ENCODE results near the gene ZNF484.
A peak's percentile ranks its signal among the peaks of the same experiment; 100 is the strongest.
"Not testable (repeated sequence)": the region's sequence is repeated elsewhere in the genome, so short reads cannot be mapped to it uniquely, and the experiment has no call there.

The ZNF484 gene

GRCh38 chr9:92837191-92837590 is 40.6 kb downstream of the ZNF484 start:
- no peaks in the 10 kb centered on the region for H3K27me3 ChIP-seq (replicated peaks in 2 of 5; ENCODE audit: control insufficient read depth in 4 of 5, insufficient read depth in 5 of 5, low read length in 4 of 5)
- H3K4me1 ChIP-seq (ENCODE audit: control extremely low read depth in 1 of 4, control insufficient read depth in 4 of 4, insufficient read depth in 4 of 4, low read length in 3 of 4): no peaks in the 10 kb centered on the region
- H3K9me3 ChIP-seq (ENCODE audit: control extremely low read depth in 1 of 5, control insufficient read depth in 4 of 5, insufficient read depth in 2 of 5, low read depth in 1 of 5, low read length in 4 of 5): peaks cover 7 to 50% (median 17%) of the 10 kb centered on the region in 5 experiments
- CTCF ChIA-PET: no interaction called here
- H3K27ac ChIP-seq (ENCODE audit: insufficient read depth in 1 of 2, low read depth in 1 of 2, low read length in 2 of 2, poor library complexity in 1 of 2, severe bottlenecking in 2 of 2): no peak overlapping the region
- H3K4me3 ChIP-seq (ENCODE audit: control insufficient read depth in 1 of 7, extremely low read depth in 1 of 7, insufficient read depth in 4 of 7, low read depth in 2 of 7, low read length in 6 of 7): no peak overlapping the region
- 90% methylated on average over 21 of the region's 25 CpGs for WGBS (ENCODE audit: insufficient coverage)
- POLR2A ChIA-PET: no interaction called here
- no peak for DNase-seq
- no peaks in the 10 kb centered on the region for H3K36me3 ChIP-seq (ENCODE audit: control insufficient read depth in 4 of 4, insufficient read depth in 4 of 4, low read length in 3 of 4)

DNA sequence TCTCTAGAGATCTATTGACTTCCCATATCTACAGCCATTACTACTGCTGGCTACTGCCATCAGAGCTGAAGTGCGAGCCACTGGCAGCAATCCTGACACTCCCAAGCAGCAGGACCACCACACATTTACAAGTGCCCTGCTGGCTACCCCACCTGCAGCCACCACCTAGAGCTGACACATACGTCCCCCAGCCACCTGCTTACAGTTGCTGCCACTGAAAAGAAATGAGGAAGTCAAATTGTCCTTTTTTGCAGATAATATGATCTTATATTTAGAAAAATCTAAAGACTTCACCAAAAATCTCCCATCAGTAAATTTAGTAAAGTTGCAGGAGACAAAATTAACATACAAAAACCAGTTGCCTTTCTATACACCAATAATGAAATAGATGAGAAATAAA is 48.4 kb downstream of the ZNF484 start:
- POLR2A ChIA-PET: no interaction called here
- 83% methylated on average over 1 of the region's 2 CpGs for WGBS (ENCODE audit: insufficient coverage)
- Histone ChIP-seq H3K4me1 (ENCODE audit: control extremely low read depth in 1 of 4, control insufficient read depth in 4 of 4, insufficient read depth in 4 of 4, low read length in 3 of 4) (peaks cover 0 to 4% (median 0%) of the 10 kb centered on the region in 4 experiments), H3K36me3 (ENCODE audit: control insufficient read depth in 4 of 4, insufficient read depth in 4 of 4, low read length in 3 of 4) (no peaks in the 10 kb centered on the region), H3K4me3 (ENCODE audit: control insufficient read depth in 1 of 7, extremely low read depth in 1 of 7, insufficient read depth in 4 of 7, low read depth in 2 of 7, low read length in 6 of 7) (no peak overlapping the region), H3K9me3 (ENCODE audit: control extremely low read depth in 1 of 5, control insufficient read depth in 4 of 5, insufficient read depth in 2 of 5, low read depth in 1 of 5, low read length in 4 of 5) (peaks cover 1 to 8% (median 5%) of the 10 kb centered on the region in 5 experiments), H3K27me3 (replicated peaks in 2 of 5; ENCODE audit: control insufficient read depth in 4 of 5, insufficient read depth in 5 of 5, low read length in 4 of 5) (peaks cover 0 to 5% (median 0%) of the 10 kb centered on the region in 5 experiments), H3K27ac (ENCODE audit: insufficient read depth in 1 of 2, low read depth in 1 of 2, low read length in 2 of 2, poor library complexity in 1 of 2, severe bottlenecking in 2 of 2) (no peak overlapping the region)
- CTCF ChIA-PET: no interaction called here
- peak in 2 of 3 donors; percentile 36 to 59 for DNase-seq

DNA sequence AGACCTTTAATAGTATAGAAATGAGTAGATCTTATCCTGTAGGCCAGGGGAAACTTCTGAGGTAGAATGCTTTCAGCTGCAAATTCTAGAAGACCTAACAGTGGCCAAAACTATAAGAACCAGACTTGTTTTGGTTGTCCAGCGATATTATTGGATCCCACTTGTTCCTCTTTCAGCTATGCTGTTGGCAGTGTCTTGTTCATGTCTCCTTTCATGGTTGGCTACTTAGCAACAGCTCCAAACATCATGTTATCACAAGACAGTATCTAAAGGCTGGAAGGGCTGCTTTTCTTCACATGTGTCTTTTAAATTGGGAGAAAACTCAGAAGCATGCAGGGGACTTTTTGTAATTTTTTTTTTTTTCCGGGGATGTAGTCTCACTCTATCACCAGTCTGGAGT is 52.8 kb downstream of the ZNF484 start:
- DNase-seq: peak in 2 of 3 donors; percentile 83 to 84
- H3K27ac ChIP-seq (ENCODE audit: insufficient read depth in 1 of 2, low read depth in 1 of 2, low read length in 2 of 2, poor library complexity in 1 of 2, severe bottlenecking in 2 of 2); H3K9me3 ChIP-seq (ENCODE audit: control extremely low read depth in 1 of 5, control insufficient read depth in 4 of 5, insufficient read depth in 2 of 5, low read depth in 1 of 5, low read length in 4 of 5); H3K4me1 ChIP-seq (ENCODE audit: control extremely low read depth in 1 of 4, control insufficient read depth in 4 of 4, insufficient read depth in 4 of 4, low read length in 3 of 4); H3K4me3 ChIP-seq (ENCODE audit: control insufficient read depth in 1 of 7, extremely low read depth in 1 of 7, insufficient read depth in 4 of 7, low read depth in 2 of 7, low read length in 6 of 7); H3K36me3 ChIP-seq (ENCODE audit: control insufficient read depth in 4 of 4, insufficient read depth in 4 of 4, low read length in 3 of 4); H3K27me3 ChIP-seq (replicated peaks in 2 of 5; ENCODE audit: control insufficient read depth in 4 of 5, insufficient read depth in 5 of 5, low read length in 4 of 5); POLR2A ChIA-PET: not testable (repeated sequence)
- CTCF ChIA-PET: interaction anchor here (1.3 kb wide), 1 partner anchor 33 kb away, joined by 3 read pairs; no protein-coding TSS in a partner anchor
- no CpG with 5 or more reads among the region's 2 CpGs for WGBS (ENCODE audit: insufficient coverage)

- no peak for DNase-seq
- H3K27me3 ChIP-seq (replicated peaks in 2 of 5; ENCODE audit: control insufficient read depth in 4 of 5, insufficient read depth in 5 of 5, low read length in 4 of 5): peaks cover 2 to 21% (median 3%) of the 10 kb centered on the region in 5 experiments
- H3K36me3 ChIP-seq (ENCODE audit: control insufficient read depth in 4 of 4, insufficient read depth in 4 of 4, low read length in 3 of 4): no peaks in the 10 kb centered on the region
- H3K4me1 ChIP-seq (ENCODE audit: control extremely low read depth in 1 of 4, control insufficient read depth in 4 of 4, insufficient read depth in 4 of 4, low read length in 3 of 4): peaks cover 0 to 4% (median 0%) of the 10 kb centered on the region in 4 experiments
- H3K4me3 ChIP-seq (ENCODE audit: control insufficient read depth in 1 of 7, extremely low read depth in 1 of 7, insufficient read depth in 4 of 7, low read depth in 2 of 7, low read length in 6 of 7): no peak overlapping the region
- H3K27ac ChIP-seq (ENCODE audit: insufficient read depth in 1 of 2, low read depth in 1 of 2, low read length in 2 of 2, poor library complexity in 1 of 2, severe bottlenecking in 2 of 2): no peak overlapping the region
- CTCF ChIA-PET: interaction anchor here (1.0 kb wide), 1 partner anchor 30 kb away, joined by 3 read pairs; no protein-coding TSS in a partner anchor
- WGBS (ENCODE audit: insufficient coverage): 92% methylated on average over 3 of the region's 3 CpGs
- POLR2A ChIA-PET: no interaction called here
- H3K9me3 ChIP-seq (ENCODE audit: control extremely low read depth in 1 of 5, control insufficient read depth in 4 of 5, insufficient read depth in 2 of 5, low read depth in 1 of 5, low read length in 4 of 5): no peaks in the 10 kb centered on the region
Observed at GRCh38 chr9:92820964-92821363, 56.9 kb downstream of the ZNF484 start.

- H3K36me3 ChIP-seq (ENCODE audit: control insufficient read depth in 4 of 4, insufficient read depth in 4 of 4, low read length in 3 of 4); CTCF ChIA-PET; H3K4me3 ChIP-seq (ENCODE audit: control insufficient read depth in 1 of 7, extremely low read depth in 1 of 7, insufficient read depth in 4 of 7, low read depth in 2 of 7, low read length in 6 of 7); DNase-seq; H3K27ac ChIP-seq (ENCODE audit: insufficient read depth in 1 of 2, low read depth in 1 of 2, low read length in 2 of 2, poor library complexity in 1 of 2, severe bottlenecking in 2 of 2); H3K4me1 ChIP-seq (ENCODE audit: control extremely low read depth in 1 of 4, control insufficient read depth in 4 of 4, insufficient read depth in 4 of 4, low read length in 3 of 4); POLR2A ChIA-PET; H3K9me3 ChIP-seq (ENCODE audit: control extremely low read depth in 1 of 5, control insufficient read depth in 4 of 5, insufficient read depth in 2 of 5, low read depth in 1 of 5, low read length in 4 of 5): not testable (repeated sequence)
- WGBS (ENCODE audit: insufficient coverage): 100% methylated on average over 1 of the region's 1 CpG
- peaks cover 3 to 26% (median 5%) of the 10 kb centered on the region in 5 experiments for H3K27me3 ChIP-seq (replicated peaks in 2 of 5; ENCODE audit: control insufficient read depth in 4 of 5, insufficient read depth in 5 of 5, low read length in 4 of 5)
Observed at GRCh38 chr9:92819898-92820297, 57.9 kb downstream of the ZNF484 start.

DNA sequence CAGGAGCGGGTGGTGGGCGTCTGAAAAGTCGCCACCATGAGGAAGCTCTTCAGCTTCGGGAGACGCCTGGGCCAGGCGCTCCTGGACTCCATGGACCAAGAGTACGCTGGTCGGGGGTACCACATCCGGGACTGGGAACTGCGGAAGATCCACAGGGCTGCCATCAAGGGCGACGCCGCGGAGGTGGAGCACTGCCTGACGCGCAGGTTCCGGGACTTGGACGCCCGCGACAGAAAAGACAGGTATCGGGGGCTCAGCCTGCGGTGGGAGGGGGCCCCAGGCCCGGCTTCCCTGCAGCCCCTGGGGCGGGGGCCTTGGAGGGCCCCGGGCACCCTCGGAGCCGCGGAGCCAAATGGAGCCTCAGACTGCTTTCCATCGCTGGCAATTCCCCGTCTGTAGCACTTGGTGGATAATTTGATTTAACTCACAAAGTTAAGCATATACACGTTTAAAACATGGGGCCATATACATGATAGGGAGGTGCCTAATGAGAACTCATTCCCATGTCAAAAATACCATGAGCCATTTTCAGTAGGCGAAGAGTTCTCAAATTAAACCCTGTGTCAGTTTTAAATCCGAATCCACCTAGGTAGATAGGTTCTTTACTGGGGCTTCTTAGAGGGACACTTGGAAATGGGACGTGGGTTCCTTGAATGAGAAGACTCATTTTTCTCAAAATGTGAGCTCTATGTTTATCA is 68.1 kb downstream of the ZNF484 start:
- not testable (repeated sequence) for DNase-seq
- CTCF ChIA-PET: interaction anchor here (1.1 to 1.4 kb wide), 3 partner anchors 19 to 70 kb away, joined by 3 to 6 read pairs (median 3); no protein-coding TSS in a partner anchor
- WGBS (ENCODE audit: insufficient coverage): 5% methylated on average over 27 of the region's 34 CpGs

DNA sequence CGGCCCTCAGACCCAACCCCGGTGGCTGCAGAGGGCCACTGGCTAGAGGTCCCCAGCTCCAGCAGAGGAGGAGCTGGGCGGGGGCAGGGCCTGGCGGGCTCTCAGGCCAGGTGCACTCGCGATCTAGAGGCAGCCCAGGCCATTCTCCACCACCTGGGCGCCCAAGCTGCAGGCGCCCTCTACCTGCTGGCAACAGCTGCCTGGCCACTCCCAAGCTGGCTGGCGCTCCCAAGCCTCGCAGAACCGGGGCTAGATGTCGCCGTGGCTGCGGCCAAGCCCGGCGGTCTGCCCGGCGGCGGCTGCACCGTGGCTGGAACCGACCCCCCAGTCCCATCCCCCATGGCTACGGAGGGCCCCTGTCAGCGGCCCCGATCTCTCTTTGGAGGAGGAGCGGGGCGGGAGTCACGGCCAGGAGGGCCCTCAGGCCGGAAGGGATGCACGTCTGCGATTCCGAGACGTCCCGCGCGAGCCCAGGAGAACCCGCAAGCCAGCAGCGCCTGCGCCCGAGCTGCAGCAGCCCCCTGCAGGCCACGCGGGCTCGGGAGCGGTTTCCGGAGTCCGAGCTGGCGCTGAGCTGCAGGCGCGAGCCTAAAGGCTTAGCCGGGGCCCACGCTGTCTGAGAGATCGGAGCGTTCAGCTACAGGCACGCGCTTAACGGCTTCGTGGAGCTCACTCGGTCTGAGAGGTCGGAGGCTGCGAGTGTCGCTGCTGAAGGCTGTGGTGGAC is 68.9 kb downstream of the ZNF484 start:
- WGBS (ENCODE audit: insufficient coverage): 1% methylated on average over 59 of the region's 60 CpGs
- Histone ChIP-seq H3K27ac (ENCODE audit: insufficient read depth in 1 of 2, low read depth in 1 of 2, low read length in 2 of 2, poor library complexity in 1 of 2, severe bottlenecking in 2 of 2) (no peak overlapping the region), H3K4me1 (ENCODE audit: control extremely low read depth in 1 of 4, control insufficient read depth in 4 of 4, insufficient read depth in 4 of 4, low read length in 3 of 4) (peaks cover 0 to 28% (median 22%) of the 10 kb centered on the region in 4 experiments), H3K4me3 (ENCODE audit: control insufficient read depth in 1 of 7, extremely low read depth in 1 of 7, insufficient read depth in 4 of 7, low read depth in 2 of 7, low read length in 6 of 7) (peak overlapping the region in 5 of 7 experiments; percentile 19 to 57 (median 26)), H3K36me3 (ENCODE audit: control insufficient read depth in 4 of 4, insufficient read depth in 4 of 4, low read length in 3 of 4) (no peaks in the 10 kb centered on the region), H3K9me3 (ENCODE audit: control extremely low read depth in 1 of 5, control insufficient read depth in 4 of 5, insufficient read depth in 2 of 5, low read depth in 1 of 5, low read length in 4 of 5) (no peaks in the 10 kb centered on the region), H3K27me3 (replicated peaks in 2 of 5; ENCODE audit: control insufficient read depth in 4 of 5, insufficient read depth in 5 of 5, low read length in 4 of 5) (peaks cover 18 to 96% (median 40%) of the 10 kb centered on the region in 5 experiments)
- peak; percentile 49 to 72 (median 67) for DNase-seq
- ChIA-PET POLR2A (no interaction called here), CTCF (interaction anchor here (1.1 to 1.4 kb wide), 3 partner anchors 18 to 71 kb away, joined by 3 to 6 read pairs (median 3); no protein-coding TSS in a partner anchor)

More for the DNA sequence above, 68.1 kb downstream of the ZNF484 start:
- Histone ChIP-seq H3K4me1 (ENCODE audit: control extremely low read depth in 1 of 4, control insufficient read depth in 4 of 4, insufficient read depth in 4 of 4, low read length in 3 of 4) (peaks cover 0 to 28% (median 22%) of the 10 kb centered on the region in 4 experiments), H3K27me3 (replicated peaks in 2 of 5; ENCODE audit: control insufficient read depth in 4 of 5, insufficient read depth in 5 of 5, low read length in 4 of 5) (peaks cover 18 to 95% (median 44%) of the 10 kb centered on the region in 5 experiments), H3K4me3 (ENCODE audit: control insufficient read depth in 1 of 7, extremely low read depth in 1 of 7, insufficient read depth in 4 of 7, low read depth in 2 of 7, low read length in 6 of 7) (peak overlapping the region in 1 of 7 experiments; percentile 28)
- H3K36me3 ChIP-seq (ENCODE audit: control insufficient read depth in 4 of 4, insufficient read depth in 4 of 4, low read length in 3 of 4); POLR2A ChIA-PET; H3K27ac ChIP-seq (ENCODE audit: insufficient read depth in 1 of 2, low read depth in 1 of 2, low read length in 2 of 2, poor library complexity in 1 of 2, severe bottlenecking in 2 of 2); H3K9me3 ChIP-seq (ENCODE audit: control extremely low read depth in 1 of 5, control insufficient read depth in 4 of 5, insufficient read depth in 2 of 5, low read depth in 1 of 5, low read length in 4 of 5): not testable (repeated sequence)

Measured in common myeloid progenitor, CD34-positive (primary cell).